Neural cell (in vitro differentiated cells): ENCODE results near the gene SERPINI1.

ENCODE experiments used
- EP300 ChIP-seq: fragments of 450-650 bp; conservative IDR thresholded peaks from 2 replicates; pipeline ENCODE4 v1.6.1; 2014; ENCODE audit warnings: antibody characterized with exemption, mild to moderate bottlenecking, moderate library complexity; ENCODE audit not compliant: poor library complexity, severe bottlenecking
- POLR2AphosphoS5 ChIP-seq: IDR thresholded peaks from 2 replicates; pipeline ENCODE4 v1.6.1; 2012
- RAD21 ChIP-seq: fragments of 450-650 bp; conservative IDR thresholded peaks from 2 replicates; pipeline ENCODE4 v1.6.1; 2014; ENCODE audit warnings: antibody characterized with exemption, mild to moderate bottlenecking, moderate library complexity
- SMC3 ChIP-seq: fragments of 450-650 bp; conservative IDR thresholded peaks from 2 replicates; pipeline ENCODE4 v1.6.1; 2014; ENCODE audit warnings: antibody characterized with exemption, mild to moderate bottlenecking, moderate library complexity; ENCODE audit not compliant: poor library complexity
- TAF1 ChIP-seq: IDR thresholded peaks from 2 replicates; pipeline ENCODE4 v1.6.1; 2012; ENCODE audit warnings: low read depth
- TF ChIP-seq, protein P1 (sequence below): fragments of 450-650 bp; IDR thresholded peaks from 2 replicates; pipeline ENCODE4 v1.5.1; 2014; ENCODE audit warnings: antibody characterized with exemption, mild to moderate bottlenecking, moderate library complexity; ENCODE audit not compliant: poor library complexity, severe bottlenecking
- TF ChIP-seq, protein P2 (sequence below): IDR thresholded peaks from 2 replicates; pipeline ENCODE4 v1.6.1; 2012; ENCODE audit warnings: borderline replicate concordance

DNA sequence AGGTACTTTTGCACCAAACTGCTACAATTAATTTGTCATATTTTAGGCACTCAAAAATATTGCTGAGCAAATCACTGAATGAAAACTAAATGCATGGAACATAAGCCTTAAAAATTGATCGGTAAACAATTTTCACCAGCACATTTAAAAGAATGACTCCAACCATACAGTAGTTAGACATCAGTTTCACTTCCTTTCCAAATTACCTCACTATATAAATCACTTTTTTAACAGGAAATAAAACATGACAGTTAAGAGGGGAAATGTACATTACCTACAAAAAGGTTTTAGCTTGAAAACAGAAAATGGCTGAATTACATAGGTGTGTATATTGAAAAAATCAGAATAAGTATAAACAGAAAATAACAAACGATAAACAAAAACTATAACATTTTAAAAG lies 108.4 kb downstream of the SERPINI1 start:
- TF ChIP-seq RAD21 (no peak), TAF1 (no peak), POLR2AphosphoS5 (no peak), SMC3 (no peak), EP300 (no peak)
- TF ChIP-seq, protein P1, sequence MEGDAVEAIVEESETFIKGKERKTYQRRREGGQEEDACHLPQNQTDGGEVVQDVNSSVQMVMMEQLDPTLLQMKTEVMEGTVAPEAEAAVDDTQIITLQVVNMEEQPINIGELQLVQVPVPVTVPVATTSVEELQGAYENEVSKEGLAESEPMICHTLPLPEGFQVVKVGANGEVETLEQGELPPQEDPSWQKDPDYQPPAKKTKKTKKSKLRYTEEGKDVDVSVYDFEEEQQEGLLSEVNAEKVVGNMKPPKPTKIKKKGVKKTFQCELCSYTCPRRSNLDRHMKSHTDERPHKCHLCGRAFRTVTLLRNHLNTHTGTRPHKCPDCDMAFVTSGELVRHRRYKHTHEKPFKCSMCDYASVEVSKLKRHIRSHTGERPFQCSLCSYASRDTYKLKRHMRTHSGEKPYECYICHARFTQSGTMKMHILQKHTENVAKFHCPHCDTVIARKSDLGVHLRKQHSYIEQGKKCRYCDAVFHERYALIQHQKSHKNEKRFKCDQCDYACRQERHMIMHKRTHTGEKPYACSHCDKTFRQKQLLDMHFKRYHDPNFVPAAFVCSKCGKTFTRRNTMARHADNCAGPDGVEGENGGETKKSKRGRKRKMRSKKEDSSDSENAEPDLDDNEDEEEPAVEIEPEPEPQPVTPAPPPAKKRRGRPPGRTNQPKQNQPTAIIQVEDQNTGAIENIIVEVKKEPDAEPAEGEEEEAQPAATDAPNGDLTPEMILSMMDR, result no peak
- TF ChIP-seq, protein P2, sequence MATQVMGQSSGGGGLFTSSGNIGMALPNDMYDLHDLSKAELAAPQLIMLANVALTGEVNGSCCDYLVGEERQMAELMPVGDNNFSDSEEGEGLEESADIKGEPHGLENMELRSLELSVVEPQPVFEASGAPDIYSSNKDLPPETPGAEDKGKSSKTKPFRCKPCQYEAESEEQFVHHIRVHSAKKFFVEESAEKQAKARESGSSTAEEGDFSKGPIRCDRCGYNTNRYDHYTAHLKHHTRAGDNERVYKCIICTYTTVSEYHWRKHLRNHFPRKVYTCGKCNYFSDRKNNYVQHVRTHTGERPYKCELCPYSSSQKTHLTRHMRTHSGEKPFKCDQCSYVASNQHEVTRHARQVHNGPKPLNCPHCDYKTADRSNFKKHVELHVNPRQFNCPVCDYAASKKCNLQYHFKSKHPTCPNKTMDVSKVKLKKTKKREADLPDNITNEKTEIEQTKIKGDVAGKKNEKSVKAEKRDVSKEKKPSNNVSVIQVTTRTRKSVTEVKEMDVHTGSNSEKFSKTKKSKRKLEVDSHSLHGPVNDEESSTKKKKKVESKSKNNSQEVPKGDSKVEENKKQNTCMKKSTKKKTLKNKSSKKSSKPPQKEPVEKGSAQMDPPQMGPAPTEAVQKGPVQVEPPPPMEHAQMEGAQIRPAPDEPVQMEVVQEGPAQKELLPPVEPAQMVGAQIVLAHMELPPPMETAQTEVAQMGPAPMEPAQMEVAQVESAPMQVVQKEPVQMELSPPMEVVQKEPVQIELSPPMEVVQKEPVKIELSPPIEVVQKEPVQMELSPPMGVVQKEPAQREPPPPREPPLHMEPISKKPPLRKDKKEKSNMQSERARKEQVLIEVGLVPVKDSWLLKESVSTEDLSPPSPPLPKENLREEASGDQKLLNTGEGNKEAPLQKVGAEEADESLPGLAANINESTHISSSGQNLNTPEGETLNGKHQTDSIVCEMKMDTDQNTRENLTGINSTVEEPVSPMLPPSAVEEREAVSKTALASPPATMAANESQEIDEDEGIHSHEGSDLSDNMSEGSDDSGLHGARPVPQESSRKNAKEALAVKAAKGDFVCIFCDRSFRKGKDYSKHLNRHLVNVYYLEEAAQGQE, result no peak
